Epithelial cell of esophagus (primary cell): Measurements from ENCODE around the gene NEIL1.
A peak's percentile ranks its signal among the peaks of the same experiment; 100 is the strongest.

Experiments
- DNase-seq: peaks from one replicate; pipeline ENCODE4 v3.0.0; 2010; ENCODE audit warnings: low read depth
- H3K4me3 ChIP-seq: 2 replicates; pipeline ENCODE4 v1.5.1; 2011; ENCODE audit warnings: mild to moderate bottlenecking, low read length, control low read depth
- CTCF ChIP-seq: IDR thresholded peaks from 2 replicates; pipeline ENCODE4 v1.5.1; 2011; ENCODE audit warnings: low read depth, mild to moderate bottlenecking, low read length, control low read depth, inconsistent platforms; ENCODE audit not compliant: insufficient read depth; ENCODE audit errors: missing control alignments

NEIL1 gene

GRCh38 chr15:75364881-75365280 is 18.0 kb downstream of the NEIL1 start:
- H3K4me3 ChIP-seq, result no peak overlapping the region
- TF ChIP-seq CTCF, result no peak
- DNase-seq, result no peak

- no peak for TF ChIP-seq CTCF
- H3K4me3 ChIP-seq, result no peak overlapping the region
- DNase-seq, result no peak
Measured at GRCh38 chr15:75366163-75366562, 19.3 kb downstream of the NEIL1 start.

- no peak for DNase-seq
- no peak for TF ChIP-seq CTCF
- H3K4me3 ChIP-seq, result no peak overlapping the region
Measured at GRCh38 chr15:75367006-75367405, 20.2 kb downstream of the NEIL1 start.

- DNase-seq, result no peak
- TF ChIP-seq CTCF, result no peak
- peak overlapping the region; percentile 81 for H3K4me3 ChIP-seq
Measured at GRCh38 chr15:75367406-75367912, 20.6 kb downstream of the NEIL1 start.

GRCh38 chr15:75367913-75368688 is 21.3 kb downstream of the NEIL1 start, which contains the start of gene MAN2C1:
Gene MAN2C1 (minus strand): TSS chr15:75368607. CDS start chr15:75368583, 24 bp downstream.
- TF ChIP-seq CTCF, result peak; percentile 87
- peak; percentile 98 for DNase-seq
- H3K4me3 ChIP-seq, result peak within 1 kb of the TSS; percentile 81

GRCh38 chr15:75368689-75369239 is 21.9 kb downstream of the NEIL1 start:
- peak overlapping the region; percentile 81 for H3K4me3 ChIP-seq
- no peak for TF ChIP-seq CTCF
- peak; percentile 28 for DNase-seq
